Stimulated activated effector memory CD8-positive, alpha-beta T cell treated with anti-CD3 and anti-CD28 coated beads, Interleukin-12 subunit alpha, Interleukin-12 subunit beta, amount 100 ng/mL, for 72 hours (primary cell): ENCODE measurements around the gene DTX4.

Experiments used
- ATAC-seq: fragments of 150-1000 bp; cut with Tn5 transposase; 2 replicates; pipeline ENCODE4 v1.10.0; 2021
- DNase-seq, 2 donors: peaks; one replicate each; pipeline ENCODE4 v3.0.0; 2021 to 2022; ENCODE audit warnings: low spot score in 2 of 2
- H3K27ac Mint-ChIP-seq: one replicate; pipeline ENCODE4 v1.8.0; 2022; ENCODE audit warnings: mild to moderate bottlenecking, mixed read lengths
- H3K36me3 Mint-ChIP-seq: one replicate; pipeline ENCODE4 v1.8.0; 2022; ENCODE audit warnings: mild to moderate bottlenecking, mixed read lengths
- H3K4me1 Mint-ChIP-seq: one replicate; pipeline ENCODE4 v1.8.0; 2022; ENCODE audit warnings: mixed read lengths
- H3K4me3 Mint-ChIP-seq: one replicate; pipeline ENCODE4 v1.8.0; 2022; ENCODE audit warnings: mild to moderate bottlenecking, mixed read lengths
- H3K9me3 Mint-ChIP-seq: one replicate; pipeline ENCODE4 v1.8.0; 2022; ENCODE audit warnings: mixed read lengths

Gene DTX4

GRCh38 chr11:59196777-59197176, 24.8 kb downstream of the DTX4 start:
- ATAC-seq (no peak), DNase-seq (no peak)
- Mint-ChIP-seq H3K27ac (no peak overlapping the region), H3K4me1 (peaks cover 8% of the 10 kb centered on the region), H3K36me3 (no peaks in the 10 kb centered on the region), H3K9me3 (no peaks in the 10 kb centered on the region), H3K4me3 (no peak overlapping the region)

- DNase-seq, result no peak
- no peak overlapping the region for H3K4me3 Mint-ChIP-seq
- H3K36me3 Mint-ChIP-seq, result no peaks in the 10 kb centered on the region
- no peaks in the 10 kb centered on the region for H3K9me3 Mint-ChIP-seq
- no peak overlapping the region for H3K27ac Mint-ChIP-seq
- no peak for ATAC-seq
- H3K4me1 Mint-ChIP-seq, result peaks cover 8% of the 10 kb centered on the region
Observed at GRCh38 chr11:59197991-59198390, 26.1 kb downstream of the DTX4 start.

GRCh38 chr11:59198726-59199125, 26.8 kb downstream of the DTX4 start:
- H3K36me3 Mint-ChIP-seq, result no peaks in the 10 kb centered on the region
- H3K4me3 Mint-ChIP-seq, result no peak overlapping the region
- no peak for DNase-seq
- no peak overlapping the region for H3K27ac Mint-ChIP-seq
- ATAC-seq, result no peak
- no peaks in the 10 kb centered on the region for H3K9me3 Mint-ChIP-seq
- H3K4me1 Mint-ChIP-seq, result peaks cover 8% of the 10 kb centered on the region

GRCh38 chr11:59199546-59200422, 27.9 kb downstream of the DTX4 start:
- no peaks in the 10 kb centered on the region for H3K9me3 Mint-ChIP-seq
- peaks cover 8% of the 10 kb centered on the region for H3K4me1 Mint-ChIP-seq
- ATAC-seq (peak; percentile 66), DNase-seq (no peak)
- no peak overlapping the region for H3K27ac Mint-ChIP-seq
- no peaks in the 10 kb centered on the region for H3K36me3 Mint-ChIP-seq
- H3K4me3 Mint-ChIP-seq, result no peak overlapping the region

- DNase-seq (no peak), ATAC-seq (peak; percentile 28)
- H3K9me3 Mint-ChIP-seq, result no peaks in the 10 kb centered on the region
- H3K4me1 Mint-ChIP-seq, result peaks cover 8% of the 10 kb centered on the region
- no peak overlapping the region for H3K27ac Mint-ChIP-seq
- H3K36me3 Mint-ChIP-seq, result no peaks in the 10 kb centered on the region
- no peak overlapping the region for H3K4me3 Mint-ChIP-seq
Observed at GRCh38 chr11:59200423-59200746, 28.5 kb downstream of the DTX4 start.

GRCh38 chr11:59201353-59201752, 29.4 kb downstream of the DTX4 start:
- H3K36me3 Mint-ChIP-seq, result no peaks in the 10 kb centered on the region
- peak overlapping the region; percentile 3 for H3K27ac Mint-ChIP-seq
- DNase-seq (no peak), ATAC-seq (no peak)
- no peaks in the 10 kb centered on the region for H3K9me3 Mint-ChIP-seq
- H3K4me1 Mint-ChIP-seq, result peaks cover 8% of the 10 kb centered on the region
- H3K4me3 Mint-ChIP-seq, result no peak overlapping the region

- Mint-ChIP-seq H3K27ac (no peak overlapping the region), H3K4me1 (peaks cover 33% of the 10 kb centered on the region)
Observed at GRCh38 chr11:59204746-59205145, 32.8 kb downstream of the DTX4 start.

GRCh38 chr11:59205648-59206047, 33.7 kb downstream of the DTX4 start:
- ATAC-seq (no peak), DNase-seq (no peak)
- Mint-ChIP-seq H3K27ac (no peak overlapping the region), H3K36me3 (no peaks in the 10 kb centered on the region), H3K9me3 (no peaks in the 10 kb centered on the region), H3K4me3 (no peak overlapping the region), H3K4me1 (peaks cover 29% of the 10 kb centered on the region)

More at GRCh38 chr11:59204746-59205145, 32.8 kb downstream of the DTX4 start:
- no peak overlapping the region for H3K4me3 Mint-ChIP-seq
- no peaks in the 10 kb centered on the region for H3K36me3 Mint-ChIP-seq
- no peaks in the 10 kb centered on the region for H3K9me3 Mint-ChIP-seq
- ATAC-seq (no peak), DNase-seq (no peak)

GRCh38 chr11:59206635-59207034, 34.7 kb downstream of the DTX4 start:
- no peak for DNase-seq
- Mint-ChIP-seq H3K4me1 (peaks cover 29% of the 10 kb centered on the region), H3K36me3 (no peaks in the 10 kb centered on the region), H3K9me3 (no peaks in the 10 kb centered on the region), H3K27ac (no peak overlapping the region), H3K4me3 (no peak overlapping the region)
- no peak for ATAC-seq

- H3K9me3 Mint-ChIP-seq, result no peaks in the 10 kb centered on the region
- peak overlapping the region; percentile 17 for H3K27ac Mint-ChIP-seq
- H3K36me3 Mint-ChIP-seq, result no peaks in the 10 kb centered on the region
- peak overlapping the region; percentile 36 for H3K4me3 Mint-ChIP-seq
- ATAC-seq (peak; percentile 73), DNase-seq (no peak)
- H3K4me1 Mint-ChIP-seq, result peaks cover 29% of the 10 kb centered on the region
Observed at GRCh38 chr11:59207988-59208451, 36.1 kb downstream of the DTX4 start.

- no peak overlapping the region for H3K4me3 Mint-ChIP-seq
- peaks cover 29% of the 10 kb centered on the region for H3K4me1 Mint-ChIP-seq
- H3K27ac Mint-ChIP-seq, result no peak overlapping the region
- H3K36me3 Mint-ChIP-seq, result no peaks in the 10 kb centered on the region
- H3K9me3 Mint-ChIP-seq, result no peaks in the 10 kb centered on the region
- DNase-seq, result no peak
- ATAC-seq, result peak; percentile 82
Observed at GRCh38 chr11:59208956-59209355, 37.0 kb downstream of the DTX4 start.

- no peak overlapping the region for H3K4me3 Mint-ChIP-seq
- no peak overlapping the region for H3K27ac Mint-ChIP-seq
Observed at GRCh38 chr11:59212222-59212621, 40.3 kb downstream of the DTX4 start.

GRCh38 chr11:59212744-59213631, 41.1 kb downstream of the DTX4 start, which contains the start of gene MPEG1:
Gene MPEG1, minus strand, starts transcription at chr11:59212927. Its CDS starts 62 bp downstream, at chr11:59212865.
- Mint-ChIP-seq H3K4me3 (no peak within 1 kb of the TSS), H3K4me1 (peaks cover 22% of the 10 kb centered on the region)
- ATAC-seq, result no peak

More at GRCh38 chr11:59212222-59212621, 40.3 kb downstream of the DTX4 start:
- Mint-ChIP-seq H3K36me3 (no peaks in the 10 kb centered on the region), H3K9me3 (no peaks in the 10 kb centered on the region), H3K4me1 (peaks cover 29% of the 10 kb centered on the region)
- ATAC-seq, result no peak
- no peak for DNase-seq

GRCh38 chr11:59214141-59214893, 42.4 kb downstream of the DTX4 start:
- H3K4me1 Mint-ChIP-seq, result peaks cover 9% of the 10 kb centered on the region
- no peaks in the 10 kb centered on the region for H3K9me3 Mint-ChIP-seq
- DNase-seq (no peak), ATAC-seq (no peak)
- H3K27ac Mint-ChIP-seq, result no peak overlapping the region
- H3K4me3 Mint-ChIP-seq, result no peak overlapping the region
- H3K36me3 Mint-ChIP-seq, result no peaks in the 10 kb centered on the region

More at GRCh38 chr11:59212744-59213631, 41.1 kb downstream of the DTX4 start, which contains the start of gene MPEG1:
- no peak for DNase-seq
- no peak within 1 kb of the TSS for H3K27ac Mint-ChIP-seq
- no peaks in the 10 kb centered on the region for H3K9me3 Mint-ChIP-seq
- no peaks in the 10 kb centered on the region for H3K36me3 Mint-ChIP-seq
